Skeletal muscle satellite cell (primary cell): ENCODE measurements around the gene E2F1.

ENCODE experiments used
- H3K27me3 ChIP-seq: 2 replicates; pipeline ENCODE4 v1.7.0; 2013; ENCODE audit warnings: low read length; ENCODE audit not compliant: control insufficient read depth, insufficient read depth
- H3K36me3 ChIP-seq: 2 replicates; pipeline ENCODE4 v1.7.0; 2013; ENCODE audit warnings: mild to moderate bottlenecking, control low read depth, low read length; ENCODE audit not compliant: insufficient read depth
- H3K4me1 ChIP-seq: 2 replicates; pipeline ENCODE4 v1.7.0; 2013; ENCODE audit warnings: low read length; ENCODE audit not compliant: control insufficient read depth, insufficient read depth
- H3K4me2 ChIP-seq: 2 replicates; pipeline ENCODE4 v1.7.0; 2013; ENCODE audit warnings: mild to moderate bottlenecking, low read length
- H3K4me3 ChIP-seq: 2 replicates; pipeline ENCODE4 v1.7.0; 2013; ENCODE audit warnings: low read length
- H3K9ac ChIP-seq: 2 replicates; pipeline ENCODE4 v1.7.0; 2013; ENCODE audit warnings: mild to moderate bottlenecking, low read depth, low read length, moderate library complexity
- H3K9me3 ChIP-seq: replicated peaks from 2 replicates; pipeline ENCODE4 v1.7.0; 2013; ENCODE audit warnings: mild to moderate bottlenecking, control low read depth, low read length

Gene E2F1

DNA sequence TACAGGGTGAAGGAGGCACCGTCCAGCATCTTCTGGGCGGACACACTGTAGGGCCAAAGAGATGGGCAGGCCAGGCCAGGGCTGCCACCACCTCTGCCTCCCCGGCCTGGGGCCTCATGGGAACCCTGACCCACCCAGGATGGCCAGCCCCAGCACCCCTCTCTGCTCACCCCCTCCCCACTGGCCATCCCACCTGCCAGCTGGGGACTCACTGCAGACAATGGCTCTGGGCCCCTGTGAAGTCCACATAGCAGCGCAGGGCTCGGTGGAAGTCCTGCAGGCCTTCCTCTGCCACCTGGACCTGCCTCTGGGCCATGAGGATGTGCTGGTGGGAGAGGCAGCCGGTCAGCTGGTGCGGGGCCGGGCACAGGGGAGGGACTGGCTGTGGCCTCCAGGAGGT is 27.7 kb downstream of the E2F1 start:
- H3K4me1 ChIP-seq, result peaks cover 8% of the 10 kb centered on the region
- no peaks in the 10 kb centered on the region for H3K9me3 ChIP-seq
- H3K4me3 ChIP-seq, result no peak overlapping the region
- H3K9ac ChIP-seq, result no peak overlapping the region
- peaks cover 10% of the 10 kb centered on the region for H3K36me3 ChIP-seq
- H3K27me3 ChIP-seq, result no peaks in the 10 kb centered on the region
- no peak overlapping the region for H3K4me2 ChIP-seq

DNA sequence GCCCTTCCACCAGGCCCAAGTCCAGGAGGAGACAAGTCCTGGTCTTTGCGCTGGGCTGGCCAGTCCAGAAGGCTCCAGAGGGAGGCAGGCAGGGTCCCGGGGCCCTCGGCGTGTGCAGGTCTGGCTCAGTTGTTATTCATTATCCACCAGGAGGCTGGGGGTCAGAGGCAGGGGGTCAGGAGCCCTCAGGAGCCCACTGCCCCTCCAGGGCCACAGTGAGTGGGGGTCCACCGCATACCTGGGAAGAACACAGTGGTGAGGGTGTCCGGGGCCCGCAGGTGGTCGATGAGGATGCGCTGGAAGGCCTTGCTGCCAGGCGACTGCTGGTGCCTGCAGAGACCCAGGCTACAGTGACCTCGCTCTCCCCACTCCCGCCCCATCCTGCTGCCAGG is 28.5 kb downstream of the E2F1 start:
- H3K4me1 ChIP-seq, result peaks cover under 1% of the 10 kb centered on the region
- no peak overlapping the region for H3K4me3 ChIP-seq
- H3K4me2 ChIP-seq, result no peak overlapping the region
- H3K9me3 ChIP-seq, result no peaks in the 10 kb centered on the region
- H3K27me3 ChIP-seq, result no peaks in the 10 kb centered on the region
- H3K9ac ChIP-seq, result no peak overlapping the region
- peaks cover 10% of the 10 kb centered on the region for H3K36me3 ChIP-seq

DNA sequence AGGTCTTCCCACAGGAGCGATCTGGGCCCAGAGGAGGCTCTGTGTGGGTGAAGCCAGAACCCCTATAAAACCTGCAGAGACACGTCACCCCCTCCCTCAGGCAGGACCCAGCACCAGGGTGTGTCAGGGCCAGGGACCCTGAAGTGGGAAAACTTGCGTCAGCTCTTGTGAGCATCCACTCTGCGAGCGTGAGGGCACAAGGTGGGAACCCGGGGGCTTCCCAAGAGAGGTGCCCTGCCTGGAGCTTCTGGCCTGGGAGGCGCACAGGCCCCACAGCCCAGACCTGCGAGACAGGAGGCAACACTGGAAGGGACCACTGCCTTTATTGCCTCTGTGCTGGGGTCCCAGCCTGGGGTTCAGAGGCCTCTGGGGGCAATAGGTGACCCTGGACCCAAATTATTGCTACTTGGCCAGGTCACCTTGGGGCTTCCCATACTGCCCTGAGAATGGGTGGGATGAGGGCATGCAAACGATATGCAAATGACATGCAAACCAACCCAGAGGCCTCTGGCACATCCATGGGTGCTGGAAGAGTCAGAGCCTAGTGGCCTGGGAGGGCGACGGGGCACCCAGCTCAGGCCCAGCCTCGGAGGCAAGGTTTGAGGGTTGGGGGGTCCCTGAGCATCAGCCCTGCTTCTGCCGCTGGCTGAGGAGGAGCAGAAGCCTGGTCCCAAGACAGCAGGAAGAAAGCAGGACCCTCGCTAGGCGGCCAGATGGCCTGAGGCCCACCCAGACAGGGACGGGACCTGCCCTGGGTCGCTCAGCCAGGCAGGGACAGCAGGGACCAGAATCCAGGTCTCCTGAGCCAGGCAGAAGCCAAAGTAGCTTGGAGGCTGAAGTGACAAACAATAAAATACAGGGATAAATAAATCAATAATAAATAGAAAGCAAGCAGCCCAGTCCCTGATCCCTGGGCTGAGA is 29.1 kb downstream of the E2F1 start:
- Histone ChIP-seq H3K4me3 (no peak overlapping the region), H3K9me3 (no peaks in the 10 kb centered on the region), H3K9ac (no peak overlapping the region), H3K4me2 (no peak overlapping the region), H3K27me3 (no peaks in the 10 kb centered on the region), H3K4me1 (no peaks in the 10 kb centered on the region), H3K36me3 (peaks cover 10% of the 10 kb centered on the region)

DNA sequence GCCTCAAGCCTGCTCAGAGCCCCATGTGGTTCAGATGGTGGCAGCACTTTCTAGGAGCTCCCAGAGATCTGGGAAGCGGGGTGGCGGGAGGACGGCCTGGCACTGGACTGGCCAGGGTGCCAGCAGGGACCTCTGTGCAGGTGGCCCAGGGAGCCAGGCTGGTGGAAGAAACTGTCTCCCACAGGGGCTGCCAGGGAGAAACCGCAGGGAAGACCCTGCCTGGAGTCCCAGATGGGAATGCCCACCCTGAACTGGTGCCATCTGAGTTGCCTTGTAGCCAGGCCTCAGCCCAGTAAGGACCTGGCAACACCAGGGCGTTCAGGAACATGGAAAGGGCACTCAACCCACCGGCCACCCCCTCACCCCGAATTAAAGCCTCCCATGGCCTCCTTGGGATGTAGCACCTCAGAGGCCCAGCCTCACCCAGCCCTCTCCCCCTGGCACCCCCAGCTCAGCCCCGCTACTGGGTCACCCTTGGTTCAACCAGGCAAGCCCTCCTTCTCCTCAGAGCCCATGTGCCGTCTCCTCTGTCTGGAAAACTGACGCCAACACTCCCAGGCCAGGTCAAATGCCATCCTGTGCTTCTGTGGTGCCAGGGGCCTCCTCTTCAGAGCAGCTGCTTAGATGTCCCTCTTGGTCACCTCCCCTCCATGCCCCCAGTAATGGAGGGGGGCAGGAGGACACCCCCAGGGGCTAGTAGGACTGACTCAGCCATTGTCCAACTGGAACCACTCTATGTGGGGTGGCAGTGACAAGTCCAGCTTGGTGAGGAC is 30.0 kb downstream of the E2F1 start:
- Histone ChIP-seq H3K4me3 (no peak overlapping the region), H3K4me2 (no peak overlapping the region), H3K9me3 (no peaks in the 10 kb centered on the region), H3K27me3 (peaks cover 8% of the 10 kb centered on the region), H3K4me1 (no peaks in the 10 kb centered on the region), H3K9ac (no peak overlapping the region), H3K36me3 (peaks cover 10% of the 10 kb centered on the region)

DNA sequence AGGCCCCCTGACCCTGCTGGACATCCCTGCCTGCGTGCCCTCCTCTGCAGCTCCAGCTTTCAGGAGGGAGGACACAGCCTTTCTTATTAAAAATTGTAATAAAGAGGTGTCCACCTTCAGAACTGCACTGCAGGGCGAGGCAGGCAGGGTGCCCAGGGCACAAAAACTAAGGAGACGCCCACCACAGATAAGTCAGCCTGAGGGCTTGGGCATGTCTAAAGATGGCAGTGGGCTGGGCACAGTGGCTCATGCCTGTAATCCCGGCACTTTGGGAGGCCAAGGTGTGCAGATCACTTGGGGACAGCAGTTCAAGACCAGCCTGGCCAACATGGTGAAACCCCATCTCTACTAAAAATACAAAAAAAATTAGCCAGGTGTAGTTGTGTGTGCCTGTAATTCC is 31.0 kb downstream of the E2F1 start:
- no peaks in the 10 kb centered on the region for H3K9me3 ChIP-seq

DNA sequence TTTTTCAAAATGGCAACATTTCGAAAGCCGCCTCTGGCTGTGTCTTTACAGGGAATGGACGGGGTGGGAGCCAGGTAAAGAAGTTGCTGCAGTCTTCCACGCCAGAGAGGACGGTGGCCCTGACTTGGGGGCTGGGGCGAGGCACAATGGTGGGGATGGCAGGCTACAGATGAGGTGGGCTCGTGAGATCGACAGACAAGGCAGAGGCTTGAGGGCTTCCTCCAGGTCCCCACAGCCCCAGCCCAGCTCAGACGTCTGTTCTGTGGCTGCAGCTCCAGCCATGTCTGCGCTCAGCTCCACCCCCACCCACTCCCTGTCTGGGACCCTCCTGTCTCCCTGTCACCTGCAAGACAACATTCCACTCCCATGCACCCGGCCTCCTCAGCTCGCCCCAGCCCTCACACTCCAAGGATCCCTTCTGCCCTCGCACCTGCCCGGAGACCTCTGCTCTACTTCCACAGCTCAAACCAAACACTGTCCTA is 31.5 kb downstream of the E2F1 start:
- Histone ChIP-seq H3K4me2 (no peak overlapping the region), H3K36me3 (peaks cover 10% of the 10 kb centered on the region), H3K27me3 (peaks cover 17% of the 10 kb centered on the region), H3K9ac (no peak overlapping the region), H3K4me1 (no peaks in the 10 kb centered on the region), H3K4me3 (no peak overlapping the region), H3K9me3 (no peaks in the 10 kb centered on the region)

More for the DNA sequence above, 31.0 kb downstream of the E2F1 start:
- peaks cover 10% of the 10 kb centered on the region for H3K36me3 ChIP-seq
- peaks cover 14% of the 10 kb centered on the region for H3K27me3 ChIP-seq
- no peak overlapping the region for H3K4me3 ChIP-seq
- no peak overlapping the region for H3K9ac ChIP-seq
- no peak overlapping the region for H3K4me2 ChIP-seq
- no peaks in the 10 kb centered on the region for H3K4me1 ChIP-seq

DNA sequence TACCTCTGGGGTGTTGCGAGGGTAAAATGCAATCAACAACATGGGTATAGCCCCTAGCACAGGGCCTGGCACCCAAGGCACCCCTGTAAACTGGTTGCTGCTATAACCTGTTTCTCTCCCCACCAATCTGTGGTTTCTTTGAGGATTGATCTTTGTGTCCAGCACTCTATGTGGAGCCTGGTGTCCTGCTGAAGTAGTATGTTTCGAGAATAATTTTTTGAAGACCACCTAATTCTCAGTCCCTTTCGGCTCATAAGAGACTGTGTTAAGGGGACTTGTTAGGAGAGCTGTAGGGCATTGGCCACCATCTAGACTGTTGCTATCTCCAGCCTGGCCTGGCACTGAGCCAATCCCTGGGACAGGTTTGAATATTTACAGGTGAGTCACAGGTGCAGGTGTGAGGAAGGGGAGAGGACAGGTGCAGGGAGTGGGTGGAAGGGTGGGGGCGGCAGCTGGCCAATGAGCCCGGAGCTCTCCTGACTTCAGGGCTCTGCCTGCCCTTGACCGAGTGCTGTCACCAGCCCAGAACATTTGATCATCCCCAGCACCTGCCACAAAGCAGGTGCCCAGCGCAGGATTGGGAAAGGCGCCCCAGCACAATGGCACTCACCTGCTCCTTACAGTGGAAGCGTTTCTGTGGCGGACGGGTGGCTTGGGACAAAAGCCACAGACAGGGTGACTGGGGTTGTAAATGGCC is 32.1 kb downstream of the E2F1 start:
- peaks cover 6% of the 10 kb centered on the region for H3K4me1 ChIP-seq
- H3K27me3 ChIP-seq, result peaks cover 22% of the 10 kb centered on the region
- no peaks in the 10 kb centered on the region for H3K9me3 ChIP-seq
- no peak overlapping the region for H3K4me2 ChIP-seq
- no peak overlapping the region for H3K4me3 ChIP-seq
- peaks cover 5% of the 10 kb centered on the region for H3K36me3 ChIP-seq
- no peak overlapping the region for H3K9ac ChIP-seq

DNA sequence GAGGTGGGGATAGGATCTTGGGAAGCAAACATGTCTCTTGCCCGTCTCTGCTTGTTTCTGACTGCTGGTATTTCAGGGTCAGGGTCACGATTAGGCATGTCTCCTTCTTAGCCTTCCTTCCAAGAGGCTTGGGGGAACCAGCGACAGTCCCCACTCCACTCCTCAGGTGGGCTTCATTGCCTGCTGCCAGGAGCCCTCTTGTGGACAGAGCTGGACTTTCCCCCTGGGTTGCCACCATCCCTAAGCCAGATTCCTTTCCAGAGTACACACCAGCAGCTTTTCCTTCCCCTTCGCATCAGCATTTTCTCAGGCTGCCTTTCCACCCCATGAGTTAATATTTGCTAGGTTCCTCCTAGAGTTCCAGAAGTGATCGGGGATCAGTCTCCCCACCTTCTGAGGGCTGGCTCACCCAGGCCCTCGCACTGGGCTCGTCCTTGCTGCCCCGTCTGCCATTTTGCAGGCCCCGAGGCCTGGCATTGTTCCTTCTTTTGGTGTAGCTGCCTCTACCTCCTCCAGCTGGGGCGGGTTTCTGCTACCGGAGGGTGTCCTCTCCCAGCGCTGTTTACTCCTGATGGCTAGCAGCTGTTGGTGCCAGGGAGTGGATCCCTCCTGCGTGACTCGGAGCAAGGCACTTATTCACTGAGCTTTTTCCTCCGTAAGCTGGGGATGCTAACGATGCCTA is 32.8 kb downstream of the E2F1 start:
- Histone ChIP-seq H3K4me1 (peaks cover 13% of the 10 kb centered on the region), H3K4me2 (no peak overlapping the region), H3K4me3 (no peak overlapping the region), H3K27me3 (peaks cover 22% of the 10 kb centered on the region), H3K9ac (no peak overlapping the region), H3K9me3 (no peaks in the 10 kb centered on the region), H3K36me3 (no peaks in the 10 kb centered on the region)

DNA sequence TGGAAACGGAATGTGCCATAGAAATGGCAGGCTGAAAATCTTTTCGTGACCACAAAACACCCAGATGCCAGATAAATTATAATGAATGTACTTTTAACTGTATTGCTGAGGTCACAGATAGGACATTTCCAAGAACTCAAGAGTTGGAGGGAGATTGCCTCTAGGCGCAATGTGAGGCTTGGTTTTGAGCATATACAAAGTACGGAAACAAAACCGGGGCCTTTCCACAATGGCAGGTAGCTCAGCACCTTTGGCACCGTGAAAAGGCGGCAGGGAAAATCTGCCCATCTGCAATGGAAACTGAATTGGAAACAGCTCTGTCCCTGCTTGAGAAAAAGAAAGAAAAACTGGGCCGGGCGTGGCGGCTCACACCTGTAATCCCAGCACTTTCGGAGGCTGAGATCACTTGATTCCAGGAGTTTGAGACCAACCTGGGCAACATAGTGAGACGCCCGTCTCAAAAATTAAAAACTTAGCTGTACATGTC is 34.6 kb downstream of the E2F1 start:
- no peaks in the 10 kb centered on the region for H3K36me3 ChIP-seq
- H3K9ac ChIP-seq, result no peak overlapping the region
- H3K9me3 ChIP-seq, result no peaks in the 10 kb centered on the region
- no peak overlapping the region for H3K4me2 ChIP-seq
- H3K4me1 ChIP-seq, result peaks cover 25% of the 10 kb centered on the region
- H3K4me3 ChIP-seq, result no peak overlapping the region
- peaks cover 22% of the 10 kb centered on the region for H3K27me3 ChIP-seq

DNA sequence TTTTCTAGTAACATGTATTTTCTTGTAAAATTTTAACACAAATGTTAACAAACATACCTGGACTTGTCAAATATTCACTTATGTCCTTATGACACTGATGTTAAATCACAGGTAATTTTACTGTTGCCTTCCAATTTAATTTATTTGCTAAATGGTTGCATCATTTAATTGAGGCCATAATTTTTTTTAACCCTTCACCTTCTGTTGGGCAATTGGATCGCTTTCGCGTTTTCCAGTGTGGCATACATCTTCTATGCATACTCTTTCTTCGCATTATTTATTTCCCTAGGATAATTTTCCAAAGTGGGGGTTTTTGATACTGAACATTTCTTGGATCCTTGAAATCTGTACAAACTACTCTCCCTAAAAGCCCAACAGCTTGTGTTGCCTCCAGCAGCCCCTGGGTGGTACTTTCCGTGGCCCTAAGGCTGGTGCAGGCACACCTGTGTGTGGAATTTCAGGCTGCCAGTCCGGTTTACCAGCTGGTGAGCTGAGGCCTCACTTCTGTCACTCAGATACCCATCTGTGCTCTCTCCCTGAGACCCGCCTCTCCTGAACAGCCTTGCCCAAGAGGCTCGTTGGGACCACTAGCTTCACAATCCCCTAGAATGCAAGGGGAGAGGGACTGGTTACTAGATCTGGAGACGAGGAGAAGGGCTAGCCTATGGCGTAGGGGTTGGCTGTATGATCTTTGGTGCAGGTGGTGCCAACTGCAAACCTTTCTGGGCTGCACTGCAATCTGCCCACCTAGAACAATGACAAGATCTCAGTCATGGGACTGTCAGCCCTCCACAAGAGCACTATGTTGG is 35.2 kb downstream of the E2F1 start:
- H3K4me1 ChIP-seq, result peaks cover 25% of the 10 kb centered on the region
- no peak overlapping the region for H3K9ac ChIP-seq
- no peaks in the 10 kb centered on the region for H3K9me3 ChIP-seq

More for the DNA sequence above, 35.2 kb downstream of the E2F1 start:
- H3K4me3 ChIP-seq, result no peak overlapping the region
- H3K4me2 ChIP-seq, result no peak overlapping the region
- peaks cover 22% of the 10 kb centered on the region for H3K27me3 ChIP-seq
- no peaks in the 10 kb centered on the region for H3K36me3 ChIP-seq
